Activated T-helper 2 cell treated with anti-CD3 and anti-CD28 coated beads, Interferon-gamma antibody, Interleukin-2, Interleukin-4, amounts not matched to agents 10 μg/mL and 5 μg/mL and 100 μg/mL, durations not matched to agents 14 hours and 24 hours and 36 hours (primary cell): Measurements from ENCODE around the gene TNRC6B. TPM values are rescaled to one million over a fixed set of nuclear protein-coding genes. Genes with fewer than 3 reads are reported as not detected.
"Not testable (repeated sequence)": the region's sequence is repeated elsewhere in the genome, so short reads cannot be mapped to it uniquely, and the experiment has no call there.

Experiments
- DNase-seq: peaks from one replicate; pipeline ENCODE4 v3.0.0; 2021; ENCODE audit warnings: low spot score
- H3K27ac Mint-ChIP-seq: one replicate; pipeline ENCODE4 v1.8.0; 2021; ENCODE audit warnings: mixed read lengths
- H3K27me3 Mint-ChIP-seq: one replicate; pipeline ENCODE4 v1.8.0; 2021; ENCODE audit warnings: low read depth, mixed read lengths
- H3K36me3 Mint-ChIP-seq: one replicate; pipeline ENCODE4 v1.8.0; 2021; ENCODE audit warnings: low read depth, mixed read lengths
- H3K4me1 Mint-ChIP-seq: one replicate; pipeline ENCODE4 v1.8.0; 2021; ENCODE audit warnings: low read depth, mixed read lengths
- H3K4me3 Mint-ChIP-seq: one replicate; pipeline ENCODE4 v1.8.0; 2021; ENCODE audit warnings: low read depth, mild to moderate bottlenecking, moderate library complexity, mixed read lengths
- H3K9me3 Mint-ChIP-seq: one replicate; pipeline ENCODE4 v1.8.0; 2021; ENCODE audit warnings: mixed read lengths
- intact Hi-C: fragments of 100-400 bp; cut with micrococcal nuclease; formaldehyde crosslinking; loops from one replicate; pipeline ENCODE4 v1.15.1; 2023
- total RNA-seq: library from RNA; stranded (reverse); gene quantifications from 2 replicates; pipeline ENCODE4 v1.2.3, GENCODE V29; 2022

Gene TNRC6B
- total RNA-seq, 1 donor from 2014 or later = 28.0 TPM

DNA sequence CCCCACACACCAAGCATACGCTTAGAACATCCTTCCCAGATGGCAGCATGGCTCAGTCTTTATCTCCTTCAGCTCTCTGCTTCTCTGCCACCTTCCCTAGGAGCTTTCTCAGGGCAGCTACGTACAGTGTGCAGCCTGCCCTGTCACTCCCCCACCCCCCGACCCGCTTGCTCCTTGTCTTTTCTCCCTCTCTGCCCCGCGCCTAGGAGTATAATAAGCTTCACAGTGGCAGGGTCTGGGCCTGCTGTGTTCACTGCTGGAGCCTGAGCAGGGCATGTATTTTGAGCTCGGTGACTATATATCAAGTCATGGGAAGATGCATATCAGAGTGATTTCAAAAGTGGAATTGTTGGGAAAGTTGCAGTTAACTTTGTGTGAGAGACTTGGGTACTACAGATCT is 112.8 kb downstream of the TNRC6B start:
- intact Hi-C loops = loop anchor here (1.0 kb wide), 1 partner anchor 35 kb away; no protein-coding TSS in a partner anchor
- peaks cover 44% of the 10 kb centered on the region for H3K4me1 Mint-ChIP-seq
- DNase-seq = no peak
- H3K36me3 Mint-ChIP-seq = peaks cover 52% of the 10 kb centered on the region
- no peaks in the 10 kb centered on the region for H3K27me3 Mint-ChIP-seq
- H3K9me3 Mint-ChIP-seq = no peaks in the 10 kb centered on the region
- peak overlapping the region; percentile 35 for H3K4me3 Mint-ChIP-seq
- H3K27ac Mint-ChIP-seq = peak overlapping the region; percentile 94

DNA sequence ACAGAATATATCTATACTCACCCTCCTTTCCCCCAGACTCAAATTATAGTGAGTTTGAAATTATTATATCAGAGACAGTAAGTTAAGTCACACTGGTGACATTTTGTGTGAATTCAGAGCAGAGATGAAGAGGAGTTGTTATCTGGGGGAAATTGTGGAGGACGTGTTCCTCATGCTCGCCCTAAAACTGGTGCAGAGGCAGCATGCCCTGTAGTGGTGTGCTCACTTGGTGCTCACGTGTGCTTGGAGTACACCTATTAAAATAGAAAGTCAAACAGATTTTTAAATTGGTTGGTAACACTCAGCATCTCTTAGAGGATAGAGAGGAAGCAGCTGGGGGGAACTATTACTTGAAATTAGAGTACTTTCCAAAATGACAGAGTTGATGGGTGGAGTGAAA is 117.0 kb downstream of the TNRC6B start:
- Mint-ChIP-seq H3K27ac (peak overlapping the region; percentile 5), H3K36me3 (peaks cover 40% of the 10 kb centered on the region), H3K9me3 (no peaks in the 10 kb centered on the region)

DNA sequence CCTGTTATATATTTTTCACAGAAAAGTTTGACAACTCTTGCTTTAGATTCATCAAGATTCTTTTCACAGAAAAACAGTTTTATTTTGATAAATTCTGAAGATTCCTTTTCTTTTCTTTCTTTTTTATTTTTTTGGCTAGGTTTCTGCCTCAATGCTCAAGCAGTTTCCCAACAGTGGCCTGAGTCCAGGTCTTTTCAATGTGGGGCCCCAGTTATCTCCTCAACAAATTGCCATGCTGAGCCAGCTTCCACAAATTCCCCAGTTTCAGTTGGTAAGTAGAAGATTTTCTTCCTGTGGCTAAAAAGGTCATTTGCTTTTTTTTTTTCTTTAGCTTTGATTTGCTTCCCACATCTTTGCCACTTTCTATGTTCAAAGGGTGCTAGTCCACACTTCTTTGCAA is 122.6 kb downstream of the TNRC6B start:
- Mint-ChIP-seq H3K4me3 (no peak overlapping the region), H3K27me3 (no peaks in the 10 kb centered on the region), H3K4me1 (peaks cover 13% of the 10 kb centered on the region), H3K27ac (no peak overlapping the region), H3K9me3 (no peaks in the 10 kb centered on the region), H3K36me3 (peaks cover 53% of the 10 kb centered on the region)
- DNase-seq = no peak
- intact Hi-C loops = no loop called here

More for the DNA sequence above, 117.0 kb downstream of the TNRC6B start:
- no peaks in the 10 kb centered on the region for H3K27me3 Mint-ChIP-seq
- H3K4me3 Mint-ChIP-seq = no peak overlapping the region
- H3K4me1 Mint-ChIP-seq = peaks cover 20% of the 10 kb centered on the region
- intact Hi-C loops = no loop called here
- no peak for DNase-seq

DNA sequence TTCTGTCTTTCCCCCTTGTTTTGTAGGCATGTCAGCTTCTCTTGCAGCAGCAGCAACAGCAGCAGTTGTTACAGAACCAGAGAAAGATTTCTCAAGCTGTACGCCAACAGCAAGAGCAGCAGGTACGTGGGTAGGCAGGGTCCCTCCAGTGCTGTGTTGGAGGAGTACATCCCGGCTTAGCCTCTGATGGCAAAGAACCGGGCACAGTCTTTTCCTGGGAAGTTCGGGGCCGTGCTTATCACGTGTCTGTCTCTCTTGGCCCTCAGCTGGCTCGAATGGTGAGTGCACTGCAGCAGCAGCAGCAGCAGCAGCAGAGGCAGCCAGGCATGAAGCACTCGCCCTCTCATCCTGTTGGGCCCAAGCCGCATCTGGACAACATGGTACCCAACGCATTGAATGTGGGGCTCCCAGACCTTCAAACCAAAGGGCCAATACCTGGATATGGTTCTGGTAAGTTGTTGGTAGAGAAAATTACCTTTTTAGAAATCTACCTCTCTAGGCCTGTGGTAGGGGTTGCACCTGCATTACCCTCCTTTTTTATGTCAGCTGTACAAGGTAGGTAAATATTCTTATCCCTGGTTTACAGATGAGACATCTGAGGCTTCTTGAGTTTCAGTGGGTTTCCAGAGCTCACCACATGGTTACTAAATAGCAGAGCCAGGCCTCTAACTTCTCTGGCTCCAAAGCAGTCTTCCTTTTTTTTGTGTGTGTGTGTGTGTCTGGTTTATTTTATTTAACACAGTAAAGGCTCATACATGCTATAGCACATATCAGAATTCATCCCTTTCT is 123.4 kb downstream of the TNRC6B start:
- Mint-ChIP-seq H3K36me3 (peaks cover 45% of the 10 kb centered on the region), H3K4me3 (no peak overlapping the region), H3K4me1 (peaks cover 16% of the 10 kb centered on the region), H3K9me3 (no peaks in the 10 kb centered on the region), H3K27ac (no peak overlapping the region), H3K27me3 (no peaks in the 10 kb centered on the region)
- intact Hi-C loops = no loop called here
- DNase-seq = no peak

DNA sequence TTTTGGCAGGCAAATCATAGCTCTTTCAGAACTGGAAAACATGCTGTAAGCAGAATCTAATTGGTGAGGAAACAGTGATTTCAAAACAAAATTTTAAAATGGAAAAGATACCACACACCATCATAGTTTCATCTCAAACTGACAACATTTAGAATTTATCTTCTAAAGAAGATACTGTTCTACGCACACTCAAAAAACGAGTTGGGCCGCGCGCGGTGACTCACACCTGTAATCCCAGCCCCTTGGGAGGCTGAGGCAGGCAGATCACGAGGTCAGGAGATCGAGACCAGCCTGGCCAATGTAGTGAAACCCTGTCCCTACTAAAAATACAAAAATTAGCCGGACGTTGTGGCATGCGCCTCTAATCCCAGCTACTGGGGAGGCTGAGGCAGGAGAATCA is 124.4 kb downstream of the TNRC6B start:
- DNase-seq = no peak
- Mint-ChIP-seq H3K27ac (no peak overlapping the region), H3K9me3 (no peaks in the 10 kb centered on the region), H3K4me1 (peaks cover 16% of the 10 kb centered on the region), H3K4me3 (no peak overlapping the region), H3K27me3 (no peaks in the 10 kb centered on the region), H3K36me3 (peaks cover 38% of the 10 kb centered on the region)
- intact Hi-C loops = no loop called here

DNA sequence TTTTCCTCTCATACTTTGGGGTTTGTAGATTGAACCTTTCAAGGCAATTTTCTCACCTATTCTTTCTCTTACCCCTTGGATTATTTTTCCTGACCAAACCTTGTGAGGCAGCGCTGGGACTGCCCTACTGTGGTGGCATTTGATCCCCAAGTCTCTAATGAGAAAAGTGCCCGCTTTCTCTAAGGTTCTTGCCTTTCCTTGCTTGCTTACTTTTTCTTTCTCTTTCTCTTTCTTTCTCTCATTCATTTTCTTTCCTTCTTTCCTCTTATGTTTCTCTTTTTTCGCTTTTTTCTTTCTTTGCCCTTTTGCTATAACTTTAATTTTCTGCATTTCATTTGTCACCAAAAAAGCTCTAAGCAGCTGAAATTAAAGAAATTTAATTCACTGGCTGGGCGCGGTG is 127.9 kb downstream of the TNRC6B start:
- no peak for DNase-seq
- Mint-ChIP-seq H3K27me3 (no peaks in the 10 kb centered on the region), H3K4me3 (no peak overlapping the region), H3K4me1 (peaks cover 26% of the 10 kb centered on the region), H3K36me3 (peaks cover 51% of the 10 kb centered on the region), H3K9me3 (no peaks in the 10 kb centered on the region), H3K27ac (no peak overlapping the region)
- intact Hi-C loops = no loop called here

GRCh38 chr22:40308999-40309573 is 131.4 kb downstream of the TNRC6B start:
- intact Hi-C loops = no loop called here
- H3K4me1 Mint-ChIP-seq = peaks cover 20% of the 10 kb centered on the region
- no peaks in the 10 kb centered on the region for H3K9me3 Mint-ChIP-seq
- no peak overlapping the region for H3K4me3 Mint-ChIP-seq
- no peaks in the 10 kb centered on the region for H3K27me3 Mint-ChIP-seq
- no peak overlapping the region for H3K27ac Mint-ChIP-seq
- H3K36me3 Mint-ChIP-seq = peaks cover 58% of the 10 kb centered on the region
- DNase-seq = no peak

GRCh38 chr22:40309631-40310030 is 131.9 kb downstream of the TNRC6B start:
- Mint-ChIP-seq H3K27ac (no peak overlapping the region), H3K36me3 (peaks cover 61% of the 10 kb centered on the region), H3K4me1 (peaks cover 20% of the 10 kb centered on the region), H3K9me3 (no peaks in the 10 kb centered on the region), H3K4me3 (no peak overlapping the region), H3K27me3 (no peaks in the 10 kb centered on the region)
- DNase-seq = no peak
- intact Hi-C loops = no loop called here

DNA sequence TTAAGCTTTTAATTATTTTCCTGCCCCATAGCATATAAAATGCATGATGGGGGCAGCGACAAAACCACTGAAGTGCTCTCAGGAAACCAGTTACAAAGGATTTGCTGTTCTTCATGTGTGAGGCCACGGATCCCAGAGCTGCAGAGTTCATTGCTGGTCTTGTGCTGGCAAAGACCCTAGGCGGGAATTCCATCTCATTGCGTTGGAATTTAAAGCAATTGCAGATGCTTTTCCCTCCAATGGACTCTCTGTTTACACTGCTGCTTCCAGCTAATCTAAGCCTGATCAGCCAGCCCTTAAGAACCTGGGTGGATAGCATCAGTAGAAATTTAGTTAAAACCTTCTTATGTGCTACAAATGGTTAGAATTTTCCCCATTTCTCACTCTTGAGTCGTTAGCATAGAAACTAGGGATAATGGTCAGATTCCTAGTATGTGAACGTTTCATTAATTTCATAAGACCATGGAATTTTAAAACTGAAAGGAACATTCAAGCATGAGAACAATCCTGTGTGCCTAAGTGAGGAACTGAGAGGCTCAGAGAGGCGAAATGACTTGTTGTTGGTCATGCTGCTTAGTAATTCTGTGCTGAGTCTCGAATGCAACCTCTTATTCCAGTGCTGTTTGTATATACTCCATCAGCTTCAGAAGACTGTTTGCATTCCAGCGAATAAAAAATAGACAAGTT is 132.5 kb downstream of the TNRC6B start:
- H3K9me3 Mint-ChIP-seq = no peaks in the 10 kb centered on the region
- intact Hi-C loops = no loop called here
- DNase-seq = no peak
- H3K36me3 Mint-ChIP-seq = peaks cover 61% of the 10 kb centered on the region
- H3K27me3 Mint-ChIP-seq = no peaks in the 10 kb centered on the region
- H3K4me3 Mint-ChIP-seq = no peak overlapping the region
- H3K27ac Mint-ChIP-seq = no peak overlapping the region
- peaks cover 20% of the 10 kb centered on the region for H3K4me1 Mint-ChIP-seq

DNA sequence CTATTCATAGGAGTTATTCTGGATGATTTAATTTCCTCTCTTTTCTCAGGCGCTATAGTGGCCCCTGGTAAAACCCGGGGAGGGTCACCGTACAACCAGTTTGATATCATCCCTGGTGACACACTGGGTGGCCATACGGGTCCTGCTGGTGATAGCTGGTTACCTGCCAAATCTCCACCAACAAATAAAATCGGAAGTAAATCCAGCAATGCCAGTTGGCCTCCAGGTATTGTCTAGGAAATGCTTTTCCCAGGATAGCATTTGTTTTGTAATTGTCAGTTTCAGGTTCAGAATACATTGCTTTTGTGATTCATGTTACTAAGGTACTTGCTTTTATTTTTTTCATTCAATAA is 133.0 kb downstream of the TNRC6B start:
- Mint-ChIP-seq H3K27ac (no peak overlapping the region), H3K27me3 (no peaks in the 10 kb centered on the region), H3K4me3 (no peak overlapping the region), H3K36me3 (peaks cover 66% of the 10 kb centered on the region), H3K4me1 (peaks cover 16% of the 10 kb centered on the region), H3K9me3 (no peaks in the 10 kb centered on the region)
- no peak for DNase-seq
- intact Hi-C loops = no loop called here

- H3K27me3 Mint-ChIP-seq, H3K9me3 Mint-ChIP-seq, intact Hi-C loops, H3K4me3 Mint-ChIP-seq, H3K27ac Mint-ChIP-seq, DNase-seq: not testable (repeated sequence)
- H3K36me3 Mint-ChIP-seq = peaks cover 73% of the 10 kb centered on the region
- peaks cover 17% of the 10 kb centered on the region for H3K4me1 Mint-ChIP-seq
These were observed 133.9 kb downstream of the TNRC6B start for GRCh38 chr22:40311646-40312045.

GRCh38 chr22:40312050-40312449 is 134.3 kb downstream of the TNRC6B start:
- no peak overlapping the region for H3K4me3 Mint-ChIP-seq
- H3K27ac Mint-ChIP-seq = no peak overlapping the region
- H3K27me3 Mint-ChIP-seq = no peaks in the 10 kb centered on the region
- H3K4me1 Mint-ChIP-seq = peaks cover 19% of the 10 kb centered on the region
- no peak for DNase-seq
- no peaks in the 10 kb centered on the region for H3K9me3 Mint-ChIP-seq
- peaks cover 77% of the 10 kb centered on the region for H3K36me3 Mint-ChIP-seq
- intact Hi-C loops = no loop called here

GRCh38 chr22:40313007-40313406 is 135.3 kb downstream of the TNRC6B start:
- Mint-ChIP-seq H3K4me1 (peaks cover 16% of the 10 kb centered on the region), H3K27ac (no peak overlapping the region), H3K36me3 (peaks cover 77% of the 10 kb centered on the region), H3K27me3 (no peaks in the 10 kb centered on the region), H3K9me3 (no peaks in the 10 kb centered on the region), H3K4me3 (no peak overlapping the region)
- intact Hi-C loops = no loop called here
- DNase-seq = no peak
